Measurements from ENCODE around the gene FBF1. TPM values are rescaled to one million over a fixed set of nuclear protein-coding genes. Genes with fewer than 3 reads are reported as not detected.

The FBF1 gene
- total and polyA plus RNA-seq, 2 of the 8 experiments (the other 6 are each of a cell fraction or from before 2014, with no cell fraction given), result 8.1 to 13.1 TPM

DNA sequence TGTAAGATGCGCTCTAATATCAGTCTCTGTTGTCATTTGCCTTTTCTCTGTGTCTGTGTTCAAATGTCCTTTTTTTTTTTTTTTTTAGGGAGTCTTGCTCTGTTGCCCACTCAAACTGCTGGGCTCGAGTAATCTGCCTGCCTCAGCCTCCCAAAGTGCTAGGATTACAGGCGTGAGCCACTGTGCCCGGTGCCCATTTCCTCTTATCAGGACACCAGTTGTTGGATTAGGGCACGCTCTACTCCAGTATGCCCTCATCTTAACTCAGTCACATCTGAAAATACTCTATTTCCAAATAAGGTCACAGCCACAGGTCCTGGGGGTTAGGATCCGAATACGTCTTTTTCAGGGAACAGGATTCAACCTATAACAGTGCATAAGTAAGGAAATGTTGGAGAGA lies 60.6 kb downstream of the FBF1 start:
- H3K9ac ChIP-seq (replicated peaks in 1 of 4; ENCODE audit: extremely low read depth in 1 of 4, low read depth in 3 of 4, low read length in 3 of 4), result no peak overlapping the region
- H4K5ac ChIP-seq (ENCODE audit: insufficient read length, low read depth, low read length), result no peak overlapping the region
- H2AFZ ChIP-seq (ENCODE audit: low read length), result no peak overlapping the region
- H3K56ac ChIP-seq (replicated peaks; ENCODE audit: insufficient read length, low read depth, low read length), result no peak overlapping the region
- no peak overlapping the region for H2BK20ac ChIP-seq (ENCODE audit: low read length)
- H2AK5ac ChIP-seq (ENCODE audit: low read depth, low read length), result no peak overlapping the region
- H3K4me3 ChIP-seq (ENCODE audit: extremely low read depth in 1 of 4, insufficient read depth in 2 of 4, low read depth in 3 of 4, low read length in 4 of 4), result no peak overlapping the region
- no peak overlapping the region for H2BK15ac ChIP-seq (ENCODE audit: low read length)
- no peak overlapping the region for H3K4ac ChIP-seq (replicated peaks; ENCODE audit: insufficient read length, low read depth, low read length)
- H3K23me2 ChIP-seq (ENCODE audit: low read depth, low read length), result peaks cover 15% of the 10 kb centered on the region; the same call in 1 of the 2 replicates
- H3K79me2 ChIP-seq (ENCODE audit: control insufficient read depth in 1 of 2, insufficient read depth in 2 of 2, low read length in 2 of 2), result no peaks in the 10 kb centered on the region
- H3K36me3 ChIP-seq (ENCODE audit: control insufficient read depth in 2 of 4, insufficient read depth in 4 of 4, low read length in 3 of 4), result no peaks in the 10 kb centered on the region
- H3K9me3 ChIP-seq (ENCODE audit: insufficient read depth in 2 of 2, low read depth in 1 of 2, low read length in 1 of 2), result no peaks in the 10 kb centered on the region
- peaks cover 0 to 3% of the 10 kb centered on the region in 2 experiments for H4K20me1 ChIP-seq (replicated peaks in 1 of 2; ENCODE audit: control insufficient read depth in 1 of 2, insufficient read depth in 2 of 2, low read length in 2 of 2)
- peaks cover 0 to 22% (median 12%) of the 10 kb centered on the region in 4 experiments; a peak in 6 of 7 replicates for H3K4me1 ChIP-seq (replicated peaks in 1 of 4; ENCODE audit: control insufficient read depth in 3 of 4, insufficient read depth in 4 of 4, low read length in 3 of 4)
- H3K79me1 ChIP-seq (ENCODE audit: low read depth, low read length), result no peaks in the 10 kb centered on the region
- no peak overlapping the region for H3K18ac ChIP-seq (ENCODE audit: extremely low read depth, low read length)
- DNase-seq (ENCODE audit: low read depth in 1 of 2, low spot score in 2 of 2) (no peak), FAIRE-seq (no peak)
- no peak overlapping the region for H4K8ac ChIP-seq (ENCODE audit: extremely low read depth, insufficient read depth, low read length)
- ChIA-PET POLR2A (ENCODE audit: partially characterized antibody) (interaction anchor here (0.6 to 12.1 kb wide), 6 partner anchors 12 to 538 kb away, joined by 3 to 143 read pairs (median 3); partner anchors contain the start of gene TRIM65), CTCF (ENCODE audit: partially characterized antibody) (interaction anchor here (0.8 to 5.4 kb wide), 6 partner anchors 13 to 122 kb away, joined by 3 to 69 read pairs (median 6); partner anchors contain the start of gene TRIM65)
- H3K23ac ChIP-seq (ENCODE audit: insufficient read length), result no peak overlapping the region
- H4K91ac ChIP-seq (replicated peaks; ENCODE audit: insufficient read length, low read length), result no peak overlapping the region
- no peak overlapping the region for H3K14ac ChIP-seq (ENCODE audit: insufficient read length)
- no peak overlapping the region for H3K27ac ChIP-seq (ENCODE audit: low read depth, low read length)
- H3K27me3 ChIP-seq (replicated peaks in 1 of 4; ENCODE audit: control insufficient read depth in 3 of 4, extremely low read depth in 1 of 4, insufficient read depth in 3 of 4, low read length in 3 of 4), result peaks cover 10 to 31% (median 24%) of the 10 kb centered on the region in 4 experiments
- H3K4me2 ChIP-seq (ENCODE audit: insufficient read depth in 1 of 2, low read depth in 2 of 2, low read length in 2 of 2), result no peak overlapping the region
- 90% methylated on average over 7 of the region's 7 CpGs; no CpG with 5 or more reads in 1 of the 2 experiments for WGBS, 2 experiments (ENCODE audit: extremely low coverage in 1 of 2, insufficient coverage in 1 of 2, insufficient read length in 1 of 2, insufficient replicate concordance in 2 of 2, low coverage in 1 of 2, low lambda C conversion rate in 2 of 2, missing lambda C conversion rate in 1 of 2)
- no peak overlapping the region for H2BK120ac ChIP-seq (replicated peaks; ENCODE audit: low read depth, low read length)
- no peak overlapping the region for H2BK5ac ChIP-seq (ENCODE audit: low read depth, low read length)
- H2BK12ac ChIP-seq (ENCODE audit: low read depth, low read length), result no peak overlapping the region
- TF ChIP-seq TBP (IDR thresholded peaks at IDR 0.05; ENCODE audit: low read depth, low read length) (no peak), CHD1 (IDR thresholded peaks at IDR 0.05; ENCODE audit: low read depth, low read length) (no peak), CREB1 (IDR thresholded peaks at IDR 0.05) (no peak), RNF2 (IDR thresholded peaks at IDR 0.05; ENCODE audit: borderline replicate concordance, low read depth, low read length, missing control alignments, poor library complexity, severe bottlenecking) (no peak), KDM4A (IDR thresholded peaks at IDR 0.05; ENCODE audit: low read depth, low read length, severe bottlenecking) (no peak), SIX5 (IDR thresholded peaks at IDR 0.05; ENCODE audit: low read depth, low read length) (no peak), NANOG (IDR thresholded peaks at IDR 0.05; ENCODE audit: insufficient read depth, low read depth, low read length, poor library complexity, severe bottlenecking) (no peak), EZH2 (IDR thresholded peaks at IDR 0.05; ENCODE audit: low read depth, low read length, severe bottlenecking) (no peak), CHD2 (IDR thresholded peaks at IDR 0.05; ENCODE audit: low read length) (no peak), PHF8 (conservative IDR thresholded peaks at IDR 0.05; ENCODE audit: low read depth, low read length) (no peak)
- TF ChIP-seq, protein P1, sequence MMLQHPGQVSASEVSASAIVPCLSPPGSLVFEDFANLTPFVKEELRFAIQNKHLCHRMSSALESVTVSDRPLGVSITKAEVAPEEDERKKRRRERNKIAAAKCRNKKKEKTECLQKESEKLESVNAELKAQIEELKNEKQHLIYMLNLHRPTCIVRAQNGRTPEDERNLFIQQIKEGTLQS (IDR thresholded peaks at IDR 0.05; ENCODE audit: insufficient read depth, low read depth, low read length), result no peak
- TF ChIP-seq, protein P2, sequence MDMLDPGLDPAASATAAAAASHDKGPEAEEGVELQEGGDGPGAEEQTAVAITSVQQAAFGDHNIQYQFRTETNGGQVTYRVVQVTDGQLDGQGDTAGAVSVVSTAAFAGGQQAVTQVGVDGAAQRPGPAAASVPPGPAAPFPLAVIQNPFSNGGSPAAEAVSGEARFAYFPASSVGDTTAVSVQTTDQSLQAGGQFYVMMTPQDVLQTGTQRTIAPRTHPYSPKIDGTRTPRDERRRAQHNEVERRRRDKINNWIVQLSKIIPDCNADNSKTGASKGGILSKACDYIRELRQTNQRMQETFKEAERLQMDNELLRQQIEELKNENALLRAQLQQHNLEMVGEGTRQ (IDR thresholded peaks at IDR 0.05; ENCODE audit: low read length), result no peak
